ENCODE measurements around the gene USP5. TPM values are rescaled to one million over a fixed set of nuclear protein-coding genes. Genes with fewer than 3 reads are reported as not detected.
"Not testable (repeated sequence)": the region's sequence is repeated elsewhere in the genome, so short reads cannot be mapped to it uniquely, and the experiment has no call there.

USP5 gene
- total and polyA plus RNA-seq, 2 donors (not counting 3 experiments of a cell fraction or from before 2014, with no cell fraction given) = 68.9 to 135 TPM

GRCh38 chr12:6886206-6886999, 34.5 kb downstream of the USP5 start:
- dilution Hi-C loops (cut with MboI; ENCODE audit: extremely low pct_ligation_motif_present, low sequenced_read_pairs); FAIRE-seq; H3K9me3 ChIP-seq (replicated peaks; ENCODE audit: control insufficient read depth, insufficient read depth, low read length); CTCF ChIA-PET; H3K27ac ChIP-seq (ENCODE audit: insufficient read depth, low read depth, low read length); POLR2A ChIA-PET; H3K9ac ChIP-seq (replicated peaks; ENCODE audit: extremely low read depth, insufficient read depth, low read length); H4K20me1 ChIP-seq (replicated peaks; ENCODE audit: control insufficient read depth, extremely low read depth, insufficient read depth, low read length); H3K27me3 ChIP-seq (ENCODE audit: control insufficient read depth in 2 of 2, insufficient read depth in 2 of 2, low read length in 2 of 2); H3K9me1 ChIP-seq (replicated peaks; ENCODE audit: control insufficient read depth, extremely low read depth, insufficient read depth, low read length); H3K4me3 ChIP-seq (replicated peaks in 1 of 3; ENCODE audit: insufficient read depth in 1 of 3, low read depth in 1 of 3, low read length in 3 of 3); H2AFZ ChIP-seq (ENCODE audit: low read depth, low read length); H3K4me2 ChIP-seq (ENCODE audit: insufficient read depth, low read length); BruUV-seq (replicated peaks); H3K4me1 ChIP-seq (ENCODE audit: control insufficient read depth, extremely low read depth, insufficient read depth, low read length); H3K79me2 ChIP-seq (ENCODE audit: control insufficient read depth, insufficient read depth, low read length); intact Hi-C loops (cut with micrococcal nuclease); DNase-seq (ENCODE audit: low read depth, low spot score): not testable (repeated sequence)
- peaks cover 3 to 11% of the 10 kb centered on the region in 2 experiments for H3K36me3 ChIP-seq (ENCODE audit: control insufficient read depth in 2 of 2, extremely low read depth in 1 of 2, insufficient read depth in 2 of 2, low read length in 2 of 2)

GRCh38 chr12:6887460-6887859, 35.5 kb downstream of the USP5 start:
- dilution Hi-C loops (cut with MboI; ENCODE audit: extremely low pct_ligation_motif_present, low sequenced_read_pairs) = no loop called here
- no peak overlapping the region for H3K9ac ChIP-seq (replicated peaks; ENCODE audit: extremely low read depth, insufficient read depth, low read length)
- no TSS peak for BruUV-seq (replicated peaks)
- intact Hi-C loops (cut with micrococcal nuclease) = no loop called here
- no peak overlapping the region for H3K27ac ChIP-seq (ENCODE audit: insufficient read depth, low read depth, low read length)
- no peak overlapping the region for H2AFZ ChIP-seq (ENCODE audit: low read depth, low read length)
- no peak for DNase-seq (ENCODE audit: low read depth, low spot score)
- H3K36me3 ChIP-seq (ENCODE audit: control insufficient read depth in 2 of 2, extremely low read depth in 1 of 2, insufficient read depth in 2 of 2, low read length in 2 of 2) = peaks cover 3 to 11% of the 10 kb centered on the region in 2 experiments
- H3K9me1 ChIP-seq (replicated peaks; ENCODE audit: control insufficient read depth, extremely low read depth, insufficient read depth, low read length) = no peaks in the 10 kb centered on the region
- no peak for FAIRE-seq
- ChIA-PET CTCF (interaction anchor here (0.6 kb wide), 1 partner anchor 14 kb away, joined by 3 read pairs; the partner anchor contains the start of gene SPSB2), POLR2A (no interaction called here)
- H4K20me1 ChIP-seq (replicated peaks; ENCODE audit: control insufficient read depth, extremely low read depth, insufficient read depth, low read length) = no peaks in the 10 kb centered on the region
- TF ChIP-seq CTCF (IDR thresholded peaks at IDR 0.05; ENCODE audit: extremely low read depth in 1 of 2, insufficient read depth in 1 of 2, low read depth in 1 of 2, low read length in 2 of 2) (no peak), MAX (IDR thresholded peaks at IDR 0.05; ENCODE audit: insufficient read depth, insufficient read length) (no peak), FOS (IDR thresholded peaks at IDR 0.05; ENCODE audit: borderline replicate concordance, insufficient read depth, low read length) (no peak), EZH2 (IDR thresholded peaks at IDR 0.05; ENCODE audit: borderline replicate concordance, low read depth, low read length, severe bottlenecking) (no peak), POLR2AphosphoS5 (IDR thresholded peaks at IDR 0.05; ENCODE audit: insufficient read depth, low read depth, low read length) (no peak), JUN (IDR thresholded peaks at IDR 0.05; ENCODE audit: borderline replicate concordance, insufficient read depth, insufficient read length, low read depth) (no peak), MYC (IDR thresholded peaks at IDR 0.05; ENCODE audit: low read depth, low read length) (no peak)
- no peak overlapping the region for H3K4me3 ChIP-seq (replicated peaks in 1 of 3; ENCODE audit: insufficient read depth in 1 of 3, low read depth in 1 of 3, low read length in 3 of 3)
- no peaks in the 10 kb centered on the region for H3K9me3 ChIP-seq (replicated peaks; ENCODE audit: control insufficient read depth, insufficient read depth, low read length)
- H3K4me1 ChIP-seq (ENCODE audit: control insufficient read depth, extremely low read depth, insufficient read depth, low read length) = peaks cover 10% of the 10 kb centered on the region
- no peak overlapping the region for H3K4me2 ChIP-seq (ENCODE audit: insufficient read depth, low read length)
- no peaks in the 10 kb centered on the region for H3K79me2 ChIP-seq (ENCODE audit: control insufficient read depth, insufficient read depth, low read length)
- H3K27me3 ChIP-seq (ENCODE audit: control insufficient read depth in 2 of 2, insufficient read depth in 2 of 2, low read length in 2 of 2) = no peaks in the 10 kb centered on the region
